Measurements from ENCODE around the gene PEF1.

Gene PEF1

DNA sequence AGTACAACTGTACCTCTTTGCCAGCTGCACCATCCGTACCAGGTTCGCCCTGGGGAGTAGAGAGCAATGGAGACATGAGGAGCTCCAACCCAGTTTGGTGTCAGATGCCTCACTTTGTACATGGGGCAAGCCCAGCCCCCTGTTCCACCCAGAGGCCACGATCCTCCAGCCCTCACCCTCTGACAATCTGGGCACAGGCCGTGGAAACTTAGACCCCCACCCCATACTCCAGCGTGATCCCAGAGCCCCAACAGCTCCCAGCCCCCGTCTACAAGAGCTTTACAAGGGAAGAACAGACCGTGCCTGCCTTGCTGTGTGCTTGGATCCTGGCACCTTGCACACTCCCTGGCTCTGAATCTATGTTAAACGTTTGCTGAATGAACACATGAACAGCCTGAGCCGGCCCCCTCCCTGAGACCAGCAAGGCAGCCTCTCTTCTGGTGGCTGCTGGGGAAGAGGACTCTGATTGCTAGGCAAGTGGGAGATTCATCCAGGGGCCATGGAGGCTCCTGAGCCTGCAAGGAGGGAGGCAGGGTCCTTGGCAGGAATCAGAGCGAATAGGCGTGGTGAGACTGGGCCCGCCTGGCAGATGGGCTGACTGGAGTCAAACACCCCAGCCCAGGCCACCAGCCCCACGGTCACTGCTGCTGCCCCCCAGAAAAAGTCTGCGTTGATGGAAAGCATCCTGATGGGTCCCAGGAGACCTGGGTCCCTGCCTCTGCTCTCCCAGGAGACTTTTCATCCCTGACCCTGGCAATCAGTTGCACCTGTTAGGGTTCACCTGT is 12.5 kb upstream of the PEF1 start:
- H3K27ac ChIP-seq, result no peak overlapping the region
- DNase-seq (ENCODE audit: low read depth, low spot score), result no peak

DNA sequence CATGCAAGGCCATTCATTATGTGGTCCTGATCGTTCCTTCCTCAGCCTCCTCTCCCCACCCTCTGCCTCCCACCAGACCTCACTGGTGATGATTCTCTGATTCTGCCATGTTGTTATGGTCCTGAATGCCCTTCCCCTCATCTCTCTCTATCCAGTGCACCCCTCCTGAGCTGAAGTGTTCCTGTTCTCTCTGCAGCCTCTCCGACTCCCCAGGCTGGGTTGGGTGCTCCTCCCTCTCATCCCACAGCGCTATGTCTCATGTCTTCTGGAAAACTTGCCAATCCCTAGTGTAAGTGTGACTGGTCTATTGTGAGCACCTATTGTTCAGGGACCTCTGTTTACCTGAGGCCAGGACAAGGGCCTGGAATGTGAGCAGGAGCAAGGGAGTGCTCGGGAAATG is 11.1 kb upstream of the PEF1 start:
- no peak overlapping the region for H3K27ac ChIP-seq
- DNase-seq (ENCODE audit: low read depth, low spot score), result no peak

DNA sequence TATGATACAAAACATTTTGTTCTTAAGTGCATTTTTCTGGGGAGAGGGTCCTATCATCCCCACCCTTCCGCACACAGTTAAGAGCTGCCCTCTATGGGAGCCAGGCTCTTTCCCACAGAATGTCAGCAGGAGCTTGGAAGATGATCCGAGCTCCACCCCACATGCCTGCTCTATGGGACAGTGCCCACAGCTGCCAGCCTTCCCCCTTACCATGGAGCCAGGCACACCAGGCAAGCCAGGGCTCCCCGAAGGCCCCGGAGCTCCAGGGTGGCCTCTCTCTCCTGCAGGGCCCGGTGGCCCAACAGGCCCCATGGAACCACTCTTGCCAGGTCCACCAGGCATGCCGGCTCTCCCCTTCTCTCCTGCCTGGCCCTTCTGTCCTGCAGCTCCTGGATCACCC is 10.4 kb upstream of the PEF1 start:
- H3K27ac ChIP-seq, result no peak overlapping the region
- no peak for DNase-seq (ENCODE audit: low read depth, low spot score)

DNA sequence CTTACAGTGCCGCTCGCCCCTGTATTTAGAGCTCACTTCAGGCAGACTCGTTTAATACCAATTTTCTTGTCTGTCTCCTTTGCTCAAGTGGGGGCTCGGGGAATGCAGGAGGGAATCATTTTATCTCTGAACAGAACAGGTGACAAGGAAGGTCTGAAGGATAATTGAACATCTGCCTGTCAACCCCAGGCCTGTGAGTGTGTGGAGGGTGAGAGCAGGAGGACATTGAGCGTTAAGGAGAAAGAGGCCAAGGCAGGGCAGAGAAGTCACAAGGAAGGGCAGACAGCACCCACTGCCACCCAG is 9.7 kb upstream of the PEF1 start:
- DNase-seq (ENCODE audit: low read depth, low spot score), result no peak
- H3K27ac ChIP-seq, result no peak overlapping the region

DNA sequence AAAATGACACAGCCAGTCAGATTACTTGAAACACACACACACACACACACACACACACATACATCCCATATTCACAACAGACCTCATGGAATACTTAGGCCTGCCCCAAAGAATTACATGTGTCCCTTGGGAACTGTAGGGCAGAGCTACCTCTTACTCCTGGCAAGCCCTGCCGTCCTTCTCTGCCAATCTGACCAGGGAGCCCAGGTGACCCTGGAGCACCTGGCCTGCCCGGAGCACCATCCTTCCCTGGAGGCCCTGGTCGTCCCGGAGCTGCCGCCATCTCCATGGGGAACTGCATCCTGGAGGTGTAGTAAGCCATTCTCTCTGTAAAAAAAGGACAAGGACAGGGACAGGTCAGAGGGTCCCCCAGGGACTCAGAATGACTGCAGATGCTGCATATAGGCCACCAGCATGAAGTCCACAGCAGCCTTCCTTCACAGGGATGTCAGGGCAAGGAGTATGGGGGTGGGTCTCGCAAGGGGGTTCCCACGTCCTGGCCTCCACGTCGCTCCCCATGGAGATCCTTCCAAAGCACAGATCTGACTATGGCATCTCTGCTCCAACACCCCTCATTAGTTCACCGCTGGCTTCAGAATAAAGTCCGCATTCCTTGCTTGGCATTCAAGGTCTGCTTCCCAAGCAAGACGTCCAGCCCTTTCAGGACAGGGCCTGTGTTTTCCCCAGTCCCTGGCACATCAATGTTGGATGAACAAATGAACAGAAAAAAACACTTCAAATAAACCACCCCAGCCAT is 9.2 kb upstream of the PEF1 start:
- DNase-seq (ENCODE audit: low read depth, low spot score), result no peak
- no peak overlapping the region for H3K27ac ChIP-seq

DNA sequence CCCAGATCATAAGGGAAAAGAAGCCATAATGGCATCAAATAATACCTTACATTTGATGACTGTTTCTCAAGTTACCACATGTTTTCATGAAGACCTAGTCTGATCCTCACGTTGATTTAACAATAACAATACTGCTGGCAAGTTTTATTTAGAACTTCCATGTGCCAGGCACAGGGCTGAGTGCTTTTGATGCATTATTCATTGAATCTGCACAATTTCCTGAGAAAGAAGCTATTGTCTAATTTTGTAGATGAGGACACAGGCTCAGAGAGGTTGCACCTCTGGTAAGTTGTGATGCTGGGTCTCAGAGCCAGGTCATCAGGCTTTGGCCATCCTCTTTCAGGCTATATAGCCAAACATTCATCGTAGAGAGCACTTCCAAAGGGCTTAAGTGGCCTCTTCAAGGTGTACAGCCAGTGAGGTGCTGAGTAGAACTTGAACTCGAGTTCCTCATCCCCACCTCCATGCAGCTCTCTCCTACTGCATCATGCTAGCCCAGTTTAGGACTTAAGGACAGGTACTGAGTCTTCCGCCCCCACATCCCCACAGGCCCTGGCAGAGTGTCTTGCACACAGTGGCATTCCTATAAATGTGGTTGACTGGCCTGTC is 8.3 kb upstream of the PEF1 start:
- H3K27ac ChIP-seq, result no peak overlapping the region
- DNase-seq (ENCODE audit: low read depth, low spot score), result no peak

DNA sequence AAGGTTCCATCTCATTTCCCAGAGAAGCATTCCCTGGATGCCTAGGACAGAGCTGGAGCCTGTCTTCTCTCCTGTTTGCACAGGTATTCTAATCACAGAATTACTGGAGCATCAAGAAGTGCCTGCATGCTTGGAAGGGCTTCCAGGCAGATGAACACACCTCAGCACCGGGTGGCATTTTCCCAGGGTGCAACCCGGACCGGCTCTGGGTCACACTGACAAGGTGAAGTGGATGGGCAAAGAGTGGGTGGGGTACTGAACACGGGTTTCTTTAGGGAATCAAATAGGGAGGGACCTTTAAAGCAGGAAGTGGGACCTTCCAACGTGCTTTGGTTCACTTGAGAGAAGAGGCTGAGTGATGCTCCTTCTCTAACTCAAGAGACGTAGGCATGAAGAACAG is 7.1 kb upstream of the PEF1 start:
- H3K27ac ChIP-seq, result no peak overlapping the region
- DNase-seq (ENCODE audit: low read depth, low spot score), result no peak

DNA sequence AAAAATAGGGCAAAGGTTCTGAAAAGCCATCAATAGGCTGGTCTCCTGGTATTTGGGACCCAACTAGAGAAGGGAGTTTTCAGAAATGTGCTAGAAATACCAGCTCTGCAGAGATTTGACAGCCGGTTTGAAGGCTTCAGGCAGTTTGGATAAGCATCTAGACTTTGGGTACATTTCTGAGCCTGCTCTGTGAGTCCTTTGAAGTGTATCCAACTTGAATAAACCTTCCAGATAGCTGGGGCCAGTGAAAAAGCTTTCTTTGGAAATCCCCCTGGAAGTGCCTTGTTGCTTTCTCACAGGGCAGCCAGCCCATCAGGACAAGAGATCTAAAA is 6.4 kb upstream of the PEF1 start:
- DNase-seq (ENCODE audit: low read depth, low spot score), result no peak

DNA sequence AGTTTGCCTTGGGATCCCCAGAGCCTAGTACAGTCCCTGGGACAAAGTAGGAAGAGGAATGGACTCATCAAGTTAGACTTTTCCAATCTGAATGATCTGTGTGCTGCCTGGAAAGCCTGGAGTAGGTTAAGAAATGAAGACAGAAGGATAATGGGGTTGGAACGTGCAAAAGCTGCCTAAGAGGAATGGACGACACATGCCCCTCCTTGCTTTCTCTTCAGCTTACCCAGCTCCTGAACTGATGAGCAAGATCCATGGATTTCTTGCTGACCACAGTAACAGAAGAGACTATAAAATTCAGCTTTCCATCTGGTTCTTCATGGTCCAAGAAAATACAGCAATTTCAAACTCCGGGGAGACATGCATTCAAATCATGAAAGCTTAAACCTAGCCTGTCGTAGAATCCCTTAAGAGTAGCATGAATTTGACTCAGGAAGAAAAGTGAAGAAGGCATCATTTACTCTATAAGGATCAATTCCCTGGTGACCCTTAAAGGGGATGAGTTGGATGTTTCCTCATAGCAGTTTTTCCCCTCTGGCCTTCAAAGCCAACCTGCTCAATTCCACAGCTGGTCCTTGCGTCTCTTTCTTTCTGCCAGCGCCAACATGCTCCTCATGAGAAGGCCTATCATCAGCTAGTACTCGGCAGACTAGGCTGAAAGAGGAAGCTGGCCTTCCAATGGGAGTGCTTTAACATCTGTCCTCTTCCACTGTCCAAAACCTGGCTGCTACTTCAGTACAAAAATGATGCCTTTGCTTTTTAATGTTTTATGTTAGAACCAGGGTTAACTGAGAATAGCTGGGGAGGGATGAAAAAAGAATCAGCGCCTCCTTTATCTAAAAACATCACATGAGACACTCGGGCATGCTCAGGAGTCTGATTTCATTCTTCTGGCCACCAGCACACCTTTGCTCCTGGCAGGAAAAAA is 5.7 kb upstream of the PEF1 start:
- no peak for DNase-seq (ENCODE audit: low read depth, low spot score)
- no peak overlapping the region for H3K27ac ChIP-seq

More for the DNA sequence above, 6.4 kb upstream of the PEF1 start:
- H3K27ac ChIP-seq, result no peak overlapping the region

DNA sequence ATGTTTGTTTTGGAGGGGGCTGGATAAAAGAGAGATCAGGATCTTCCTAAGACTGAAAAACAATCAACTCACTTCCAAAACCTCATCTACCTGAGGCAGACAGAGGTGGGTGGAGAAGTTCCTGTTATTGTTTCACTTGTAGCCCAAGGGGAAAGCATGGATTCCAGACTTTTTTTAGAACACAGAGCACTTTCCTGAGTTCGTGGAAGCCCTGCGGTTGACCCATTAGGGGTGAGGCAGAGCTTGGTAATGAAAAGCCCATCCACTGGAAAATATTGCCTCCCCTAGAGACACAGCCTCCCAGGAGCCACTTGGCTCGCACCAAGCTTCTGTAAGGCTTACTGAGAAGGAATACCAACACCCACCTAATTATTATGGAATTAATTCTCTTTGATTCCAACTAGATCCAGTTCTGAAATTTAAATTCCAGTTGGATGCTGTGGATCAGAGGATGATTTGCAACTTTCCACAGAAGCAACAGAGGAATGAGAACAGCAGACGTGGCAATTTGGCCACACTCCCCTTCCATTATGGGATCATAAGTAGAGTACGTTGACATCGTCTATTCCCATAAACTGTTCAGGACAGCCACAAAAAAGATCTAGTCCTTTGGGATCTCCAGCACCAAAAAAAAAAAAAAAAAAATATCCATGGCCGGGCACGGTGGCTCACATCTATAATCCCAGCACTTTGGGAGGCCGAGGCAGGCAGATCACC is 4.1 kb upstream of the PEF1 start:
- no peak overlapping the region for H3K27ac ChIP-seq
- no peak for DNase-seq (ENCODE audit: low read depth, low spot score)

DNA sequence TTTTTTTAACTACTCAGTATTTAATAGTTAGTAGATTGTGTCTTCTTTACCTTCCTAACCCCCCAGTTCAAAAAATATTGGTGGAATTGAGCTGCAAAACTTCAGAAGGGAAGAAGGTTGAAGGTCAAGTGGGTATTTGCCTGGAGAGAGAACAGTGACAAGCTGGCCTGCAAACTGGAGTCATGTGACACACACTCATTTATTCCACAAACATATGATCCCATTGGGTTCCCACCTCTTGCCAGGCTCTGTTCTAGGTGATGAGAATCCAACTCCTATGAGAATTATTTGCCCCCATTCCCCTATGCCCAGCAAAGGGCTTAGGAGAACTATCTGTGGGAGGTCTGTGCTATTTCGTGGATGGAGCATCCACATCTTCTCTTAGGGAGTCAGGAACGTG is 3.5 kb upstream of the PEF1 start:
- no peak for DNase-seq (ENCODE audit: low read depth, low spot score)
- no peak overlapping the region for H3K27ac ChIP-seq

DNA sequence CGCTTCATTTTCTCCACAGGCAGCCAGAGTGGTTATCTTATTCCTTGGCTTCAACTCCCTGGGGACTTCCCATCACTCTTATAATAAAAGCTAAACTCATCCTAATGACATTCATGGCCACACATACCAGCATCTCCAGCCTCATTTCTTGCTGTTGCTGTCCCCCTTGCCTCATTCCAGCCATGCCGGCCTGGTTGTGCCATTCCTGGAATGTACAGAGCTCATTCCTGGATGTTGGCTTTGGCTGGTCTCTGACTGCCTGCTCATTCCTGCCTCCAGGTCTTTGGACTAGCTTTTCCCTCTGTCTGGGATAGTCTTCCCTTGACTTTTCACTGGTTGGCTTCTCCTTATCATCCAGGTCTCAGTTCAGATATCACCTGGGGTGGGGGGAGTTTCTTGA is 2.4 kb upstream of the PEF1 start:
- DNase-seq (ENCODE audit: low read depth, low spot score), result no peak
- no peak overlapping the region for H3K27ac ChIP-seq

DNA sequence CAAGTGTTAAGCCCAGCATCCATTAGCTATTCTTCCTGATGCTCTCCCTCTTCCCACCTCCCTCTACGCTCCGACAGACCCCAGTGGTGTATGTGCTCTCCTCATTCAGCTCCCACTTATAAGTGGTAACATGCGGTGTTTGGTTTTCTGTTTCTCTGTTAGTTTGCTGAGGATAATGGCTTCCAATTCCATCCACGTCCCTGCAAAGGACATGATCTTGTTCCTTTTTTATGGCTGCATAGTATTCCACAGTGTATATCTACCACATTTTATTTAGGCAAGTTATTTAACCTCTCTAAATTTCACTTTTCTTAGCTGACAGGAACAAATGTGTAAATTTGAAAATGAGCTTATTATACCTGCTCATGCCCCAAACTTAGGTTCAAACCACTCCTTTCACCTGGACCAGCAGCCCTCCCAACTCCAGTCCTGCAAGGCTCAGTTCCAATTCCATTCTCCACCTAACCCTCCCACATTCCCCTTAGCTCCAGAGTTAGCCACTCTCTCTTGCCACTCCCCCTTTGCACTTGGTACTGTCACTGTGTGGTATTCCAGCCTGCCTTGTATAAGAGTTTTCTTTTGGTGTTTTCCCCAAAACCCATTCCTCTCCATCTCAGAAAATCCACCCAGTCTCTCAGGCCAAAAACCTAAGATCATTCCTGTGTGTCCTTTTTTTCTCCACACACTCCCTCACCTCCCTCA is 1.7 kb upstream of the PEF1 start:
- no peak overlapping the region for H3K27ac ChIP-seq
- no peak for DNase-seq (ENCODE audit: low read depth, low spot score)

DNA sequence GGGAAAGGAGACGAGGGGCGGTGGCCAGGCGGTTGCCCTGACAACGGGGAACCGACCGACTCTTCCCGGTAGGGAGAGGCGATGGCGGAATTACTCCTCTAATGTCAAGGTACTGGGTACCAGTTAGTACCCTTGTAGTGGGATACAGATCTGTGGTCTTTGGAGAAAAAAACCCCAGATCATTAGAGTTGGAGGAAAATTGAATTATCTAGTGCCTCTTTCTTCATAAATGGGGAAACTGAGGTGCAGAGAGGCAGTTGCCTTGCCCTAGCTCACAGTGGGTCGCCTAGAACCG is 545 bp upstream of the PEF1 start:
- peak overlapping the region; percentile 95 for H3K27ac ChIP-seq
- DNase-seq (ENCODE audit: low read depth, low spot score), result no peak

DNA sequence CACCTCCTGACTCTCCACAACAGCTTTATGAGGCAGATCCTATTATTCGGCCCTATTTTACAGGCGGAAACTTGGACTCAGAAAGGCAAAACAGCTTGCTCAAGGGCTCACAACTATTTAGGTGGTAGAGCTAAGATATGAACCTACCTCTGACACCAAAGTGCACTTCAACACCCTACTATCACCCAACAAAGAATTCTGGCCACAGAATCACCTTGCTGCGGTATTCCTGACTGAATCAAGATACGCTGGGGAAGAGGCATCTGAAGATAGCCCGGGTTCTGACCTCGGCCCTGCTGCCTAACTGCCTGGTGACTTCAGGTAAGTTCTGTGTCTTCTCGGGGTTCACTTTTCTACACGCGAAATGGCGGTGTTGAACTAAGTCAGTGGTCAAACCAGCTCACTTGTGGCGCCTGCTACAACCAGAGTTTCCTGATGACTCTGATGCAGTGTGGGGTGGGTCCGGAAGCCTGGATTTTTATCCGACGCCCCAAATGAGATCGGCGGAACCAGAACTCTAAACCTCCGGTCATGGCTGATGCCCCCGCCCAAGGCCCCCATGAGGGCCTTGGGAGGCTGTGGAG is 608 bp downstream of the PEF1 start:
- peak overlapping the region; percentile 95 for H3K27ac ChIP-seq
- DNase-seq (ENCODE audit: low read depth, low spot score), result no peak

DNA sequence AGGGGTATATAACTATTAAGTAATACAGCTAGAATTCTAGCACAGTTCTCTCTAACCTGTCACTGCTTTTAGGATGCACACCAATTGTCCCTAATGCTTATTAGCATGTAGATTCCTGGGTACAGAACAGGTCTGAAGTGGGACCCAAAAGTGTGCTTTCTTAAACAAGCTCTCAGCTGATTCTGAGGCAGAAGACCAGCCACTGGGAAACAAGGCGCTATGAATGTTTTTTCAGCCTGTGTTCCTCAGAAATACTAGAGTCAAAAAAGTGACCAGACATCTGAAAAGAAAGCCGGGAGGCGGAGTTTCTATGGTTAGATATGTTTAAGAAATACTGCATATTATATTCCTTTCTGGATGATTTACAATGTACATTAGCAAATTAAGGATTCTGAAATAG is 1.8 kb downstream of the PEF1 start:
- no peak for DNase-seq (ENCODE audit: low read depth, low spot score)
- no peak overlapping the region for H3K27ac ChIP-seq

DNA sequence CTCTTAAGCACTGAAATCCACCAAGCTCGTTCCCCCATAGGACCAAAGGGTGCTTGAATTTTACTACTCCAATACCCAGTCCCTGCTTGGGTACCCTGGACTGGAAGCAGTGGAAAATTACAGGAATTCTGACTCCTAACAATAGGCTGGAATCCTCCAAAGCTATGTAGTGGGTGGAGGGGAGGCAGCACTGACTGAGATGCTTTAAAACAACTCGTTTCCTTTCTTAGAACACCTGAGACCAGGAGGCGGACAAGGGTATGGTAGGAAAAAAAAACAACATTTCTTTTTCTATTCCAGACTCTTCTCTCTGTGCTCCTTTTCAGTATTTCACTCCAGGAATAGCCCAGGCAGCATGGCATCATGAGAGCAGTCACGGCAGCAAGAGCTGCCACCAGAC is 2.3 kb downstream of the PEF1 start:
- H3K27ac ChIP-seq, result no peak overlapping the region
- DNase-seq (ENCODE audit: low read depth, low spot score), result no peak

DNA sequence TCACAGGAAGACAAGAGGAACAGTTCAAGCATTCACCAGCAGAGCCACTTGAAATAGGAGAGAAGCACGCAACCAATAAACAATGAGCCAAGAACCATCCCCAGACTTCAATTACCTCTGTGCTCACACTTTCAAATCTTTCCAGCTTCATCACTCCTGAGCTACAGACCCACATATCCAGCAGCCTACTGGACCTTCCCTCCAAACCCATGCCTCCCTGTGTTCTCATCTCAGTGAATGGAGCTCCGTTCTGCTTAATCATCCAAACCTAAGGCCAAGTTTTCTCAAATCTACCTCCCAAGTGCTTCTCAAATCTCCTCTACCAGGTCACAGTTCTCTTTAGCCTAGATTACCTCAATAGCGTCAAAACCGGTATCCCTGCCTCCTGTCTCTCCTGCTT is 3.7 kb downstream of the PEF1 start:
- H3K27ac ChIP-seq, result peak overlapping the region; percentile 83
- no peak for DNase-seq (ENCODE audit: low read depth, low spot score)

DNA sequence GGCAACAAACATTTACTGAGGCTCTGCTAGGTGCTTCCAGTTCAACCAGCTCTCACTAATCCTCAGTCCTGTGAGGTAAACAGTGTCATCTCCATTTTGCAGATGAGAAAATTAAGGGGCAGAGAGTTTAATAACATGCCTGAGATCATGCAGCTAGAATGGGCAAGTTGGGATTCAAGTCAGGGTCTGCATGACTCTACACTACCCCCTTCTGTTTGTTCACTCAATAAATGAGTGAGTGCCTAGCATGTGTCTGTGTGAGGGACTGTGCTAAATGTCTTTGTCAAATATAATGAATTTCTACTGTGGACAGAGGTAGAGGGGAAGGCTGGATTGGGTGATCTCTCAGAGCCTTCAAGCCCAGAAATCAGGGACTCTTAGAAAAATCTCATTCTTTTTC is 4.5 kb downstream of the PEF1 start:
- peak overlapping the region; percentile 83 for H3K27ac ChIP-seq
- DNase-seq (ENCODE audit: low read depth, low spot score), result no peak
